ENCODE results near the gene PTCRA. TPM values are rescaled to one million over a fixed set of nuclear protein-coding genes. Genes with fewer than 3 reads are reported as not detected.
A peak's percentile ranks its signal among the peaks of the same experiment; 100 is the strongest.

The PTCRA gene
- total and polyA plus RNA-seq, 8 donors = 0.66 TPM; not detected in 7

DNA sequence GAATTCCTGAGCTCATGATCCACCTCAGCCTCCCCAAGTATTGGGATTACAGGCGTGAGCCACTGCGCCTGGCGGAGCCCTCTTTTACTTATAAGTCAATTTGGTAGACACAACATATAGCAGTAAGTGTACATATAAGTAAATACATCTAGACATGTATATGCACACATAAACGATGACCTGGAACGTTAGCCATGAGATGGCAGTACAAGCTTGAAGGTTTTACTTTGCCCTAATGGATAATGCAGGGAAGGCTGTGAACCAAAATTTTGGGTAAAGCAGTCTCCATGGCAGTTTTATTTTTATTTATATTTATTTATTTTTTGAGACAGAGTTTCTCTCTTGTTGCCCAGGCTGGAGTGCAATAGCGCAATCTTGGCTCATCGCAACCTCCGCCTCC lies 42.3 kb downstream of the PTCRA start:
- intact Hi-C loops (cut with DNase I) = no loop called here
- no peaks in the 10 kb centered on the region for H3K36me3 ChIP-seq
- H3K4me1 ChIP-seq = peaks cover 0 to 13% (median 0%) of the 10 kb centered on the region in 3 donors
- H3K27ac ChIP-seq = no peak overlapping the region
- no peak for ATAC-seq
- no peak for FAIRE-seq
- WGBS, 2 donors = 79 to 90% methylated on average over 8 of the region's 8 CpGs
- H3K9me3 ChIP-seq = no peaks in the 10 kb centered on the region
- no peak for DNase-seq
- TF ChIP-seq, protein P1, sequence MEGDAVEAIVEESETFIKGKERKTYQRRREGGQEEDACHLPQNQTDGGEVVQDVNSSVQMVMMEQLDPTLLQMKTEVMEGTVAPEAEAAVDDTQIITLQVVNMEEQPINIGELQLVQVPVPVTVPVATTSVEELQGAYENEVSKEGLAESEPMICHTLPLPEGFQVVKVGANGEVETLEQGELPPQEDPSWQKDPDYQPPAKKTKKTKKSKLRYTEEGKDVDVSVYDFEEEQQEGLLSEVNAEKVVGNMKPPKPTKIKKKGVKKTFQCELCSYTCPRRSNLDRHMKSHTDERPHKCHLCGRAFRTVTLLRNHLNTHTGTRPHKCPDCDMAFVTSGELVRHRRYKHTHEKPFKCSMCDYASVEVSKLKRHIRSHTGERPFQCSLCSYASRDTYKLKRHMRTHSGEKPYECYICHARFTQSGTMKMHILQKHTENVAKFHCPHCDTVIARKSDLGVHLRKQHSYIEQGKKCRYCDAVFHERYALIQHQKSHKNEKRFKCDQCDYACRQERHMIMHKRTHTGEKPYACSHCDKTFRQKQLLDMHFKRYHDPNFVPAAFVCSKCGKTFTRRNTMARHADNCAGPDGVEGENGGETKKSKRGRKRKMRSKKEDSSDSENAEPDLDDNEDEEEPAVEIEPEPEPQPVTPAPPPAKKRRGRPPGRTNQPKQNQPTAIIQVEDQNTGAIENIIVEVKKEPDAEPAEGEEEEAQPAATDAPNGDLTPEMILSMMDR (IDR thresholded peaks at IDR 0.05) = no peak
- H3K4me3 ChIP-seq = no peak overlapping the region
- H3K27me3 ChIP-seq = no peaks in the 10 kb centered on the region

DNA sequence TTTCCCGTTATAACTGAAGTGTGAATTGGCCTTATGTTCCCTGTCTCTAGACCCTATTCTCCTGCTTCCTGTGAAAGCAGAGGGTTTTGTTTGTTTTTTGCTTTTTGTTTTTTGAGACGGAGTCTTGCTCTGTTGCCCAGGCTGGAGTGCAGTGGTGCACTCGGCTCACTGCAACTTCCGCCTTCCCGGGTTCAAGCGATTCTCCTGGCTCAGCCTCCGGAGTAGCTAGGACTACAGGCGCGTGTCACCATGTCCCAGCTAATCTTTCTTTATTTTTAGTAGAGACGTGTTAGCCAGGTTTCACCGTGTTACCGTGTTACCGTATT lies 44.0 kb downstream of the PTCRA start:
- 0 to 5% methylated on average over 13 of the region's 13 CpGs for WGBS, 2 donors
- ATAC-seq = no peak
- Histone ChIP-seq H3K36me3 (peaks cover 0 to 17% (median 9%) of the 10 kb centered on the region in 3 donors), H3K4me1 (peaks cover 0 to 13% (median 0%) of the 10 kb centered on the region in 3 donors), H3K9me3 (no peaks in the 10 kb centered on the region), H3K4me3 (peak overlapping the region; percentile 45 to 78 (median 66)), H3K27ac (peak overlapping the region; percentile 91 to 98 (median 95)), H3K27me3 (no peaks in the 10 kb centered on the region)
- TF ChIP-seq, protein P1 (IDR thresholded peaks at IDR 0.05) = no peak
- no peak for DNase-seq
- FAIRE-seq = no peak
- intact Hi-C loops (cut with DNase I) = no loop called here

DNA sequence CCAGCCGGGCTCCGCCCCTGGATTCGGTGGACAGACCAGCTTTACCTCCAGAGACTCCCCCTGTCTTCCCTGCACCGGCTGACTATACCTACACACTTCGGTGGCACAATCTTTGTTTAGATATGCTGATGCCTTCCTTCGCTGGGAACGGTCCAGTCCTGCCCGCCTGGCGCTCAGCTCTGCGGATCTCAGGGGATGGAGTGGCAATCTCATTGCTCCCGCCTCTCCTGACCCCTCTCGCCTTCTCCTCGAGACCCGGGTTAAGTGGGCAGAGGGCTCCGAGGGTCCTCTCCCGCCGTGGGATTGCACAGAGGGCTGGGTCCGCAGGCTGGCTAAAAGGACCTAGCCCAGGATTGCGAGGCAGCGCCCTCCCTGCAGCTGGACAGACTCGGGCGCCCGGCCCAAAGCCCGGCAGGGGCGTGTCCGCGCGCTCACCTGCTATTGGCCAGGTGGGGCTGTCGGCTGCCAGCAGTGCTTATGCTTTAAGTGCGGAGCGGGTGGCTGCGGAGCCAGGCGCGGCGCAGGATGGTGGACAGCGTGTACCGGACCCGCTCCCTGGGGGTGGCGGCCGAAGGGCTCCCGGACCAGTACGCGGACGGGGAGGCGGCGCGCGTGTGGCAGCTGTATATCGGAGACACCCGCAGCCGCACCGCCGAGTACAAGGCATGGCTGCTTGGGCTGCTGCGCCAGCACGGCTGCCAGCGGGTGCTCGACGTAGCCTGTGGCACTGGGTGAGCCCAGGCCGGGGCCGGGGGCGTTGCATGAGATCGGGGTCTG lies 44.6 kb downstream of the PTCRA start, which contains the start of gene GNMT:
Gene GNMT, plus strand, starts transcription at position 512 of the 777 bp plus-strand sequence. Its CDS starts 14 bp downstream, at position 526.
- peaks cover 0 to 22% (median 9%) of the 10 kb centered on the region in 3 donors for H3K36me3 ChIP-seq
- peaks cover 0 to 13% (median 0%) of the 10 kb centered on the region in 3 donors for H3K4me1 ChIP-seq
- DNase-seq (peak; percentile 86 to 98 (median 92)), ATAC-seq (peak; percentile 87 to 97 (median 90)), FAIRE-seq (no peak)
- H3K27ac ChIP-seq = peak within 1 kb of the TSS; percentile 91 to 98 (median 95)
- peak within 1 kb of the TSS; percentile 45 to 78 (median 66) for H3K4me3 ChIP-seq
- WGBS, 2 donors = 1% methylated on average over 62 of the region's 62 CpGs
- H3K27me3 ChIP-seq = no peaks in the 10 kb centered on the region
- intact Hi-C loops (cut with DNase I) = no loop called here
- TF ChIP-seq, protein P1 (IDR thresholded peaks at IDR 0.05) = no peak
- H3K9me3 ChIP-seq = no peaks in the 10 kb centered on the region

DNA sequence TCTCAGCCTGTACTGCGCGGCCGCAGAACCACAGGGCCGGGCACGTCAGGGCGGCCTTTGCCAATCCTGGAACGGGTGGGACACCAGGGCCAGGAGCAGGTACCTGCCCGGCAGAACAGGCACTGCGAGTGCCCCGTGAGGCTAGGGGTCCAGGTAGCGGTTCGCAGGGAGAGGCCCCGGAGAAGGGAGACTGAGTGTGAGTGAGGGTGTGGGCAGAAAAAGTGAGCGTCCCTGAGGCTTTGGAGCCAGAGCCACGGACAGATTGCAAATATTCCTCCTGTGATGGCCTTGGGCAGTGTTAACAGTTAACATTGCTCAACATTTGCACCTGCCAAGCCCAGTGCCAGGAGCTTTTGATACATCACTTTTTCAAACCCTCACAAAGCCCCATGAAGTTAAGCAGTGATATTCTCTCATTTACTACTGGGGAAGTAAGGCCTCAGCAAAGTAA lies 45.2 kb downstream of the PTCRA start:
- no peak for FAIRE-seq
- WGBS, 2 donors = 5 to 7% methylated on average over 15 of the region's 15 CpGs
- H3K27me3 ChIP-seq = no peaks in the 10 kb centered on the region
- peaks cover 0 to 13% (median 0%) of the 10 kb centered on the region in 3 donors for H3K4me1 ChIP-seq
- TF ChIP-seq, protein P1 (IDR thresholded peaks at IDR 0.05) = no peak
- peak overlapping the region; percentile 91 to 98 (median 95) for H3K27ac ChIP-seq
- peak in 3 of 6 donors; percentile 64 to 75 (median 71) for DNase-seq
- H3K9me3 ChIP-seq = no peaks in the 10 kb centered on the region
- ATAC-seq = peak; percentile 52 to 81 (median 66)
- intact Hi-C loops (cut with DNase I) = no loop called here
- peaks cover 0 to 28% (median 11%) of the 10 kb centered on the region in 3 donors for H3K36me3 ChIP-seq
- H3K4me3 ChIP-seq = peak overlapping the region; percentile 45 to 78 (median 66)

Data from pancreas (tissue), 10 donors.